GM18526 (cell line): ENCODE measurements around the gene SUPT7L.

Experiments
- POLR2A ChIP-seq: IDR thresholded peaks from 3 replicates; pipeline ENCODE4 v1.6.1; 2011; ENCODE audit not compliant: insufficient read length; ENCODE audit errors: extremely low read depth

The SUPT7L gene, protein sequence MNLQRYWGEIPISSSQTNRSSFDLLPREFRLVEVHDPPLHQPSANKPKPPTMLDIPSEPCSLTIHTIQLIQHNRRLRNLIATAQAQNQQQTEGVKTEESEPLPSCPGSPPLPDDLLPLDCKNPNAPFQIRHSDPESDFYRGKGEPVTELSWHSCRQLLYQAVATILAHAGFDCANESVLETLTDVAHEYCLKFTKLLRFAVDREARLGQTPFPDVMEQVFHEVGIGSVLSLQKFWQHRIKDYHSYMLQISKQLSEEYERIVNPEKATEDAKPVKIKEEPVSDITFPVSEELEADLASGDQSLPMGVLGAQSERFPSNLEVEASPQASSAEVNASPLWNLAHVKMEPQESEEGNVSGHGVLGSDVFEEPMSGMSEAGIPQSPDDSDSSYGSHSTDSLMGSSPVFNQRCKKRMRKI

DNA sequence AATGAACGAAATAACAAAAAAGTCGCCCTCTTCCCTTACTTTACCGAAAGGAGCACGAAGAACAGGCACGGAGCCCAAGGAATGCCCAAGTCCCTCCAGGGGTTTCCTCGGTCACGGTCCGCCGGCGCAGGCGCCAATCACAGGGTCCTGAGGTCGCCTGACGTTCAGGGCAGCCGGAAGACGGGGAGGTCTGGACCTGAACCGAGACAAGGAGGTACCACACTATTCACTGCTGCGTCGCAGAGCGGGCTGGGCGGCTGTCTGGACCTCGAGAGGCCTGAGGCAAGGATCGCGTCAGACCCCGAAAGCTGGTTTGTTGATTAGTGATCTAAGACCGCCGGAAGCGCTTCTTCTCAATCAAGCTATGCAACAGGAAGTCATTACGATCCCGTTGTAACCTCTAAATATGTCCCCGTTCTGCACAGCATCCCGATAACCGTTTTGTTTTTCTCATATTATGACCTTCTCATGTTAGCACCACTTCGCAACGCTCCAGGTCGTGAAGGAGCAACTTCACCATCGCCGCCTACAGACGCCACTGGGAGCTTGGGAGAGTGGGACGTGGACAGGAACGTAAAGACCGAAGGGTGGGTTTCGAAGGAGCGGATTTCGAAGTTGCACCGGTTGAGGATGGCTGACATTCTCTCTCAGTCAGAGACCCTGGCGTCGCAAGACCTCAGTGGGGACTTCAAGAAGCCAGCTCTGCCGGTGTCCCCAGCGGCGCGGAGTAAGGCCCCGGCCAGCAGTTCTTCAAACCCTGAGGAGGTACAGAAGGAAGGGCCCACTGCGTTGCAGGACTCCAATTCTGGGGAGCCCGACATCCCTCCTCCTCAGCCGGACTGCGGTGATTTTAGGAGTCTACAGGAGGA lies at the start of gene SUPT7L, which contains the start of gene SLC4A1AP:
SUPT7L (minus strand) TSS at position 330 of the 869 bp plus-strand sequence. CDS start 1,422 bp downstream, outside the sequence.
SLC4A1AP (plus strand) TSS at position 605 of the 869 bp plus-strand sequence; CDS start at position 631, 26 bp downstream.
- TF ChIP-seq POLR2A = peak; percentile 63

DNA sequence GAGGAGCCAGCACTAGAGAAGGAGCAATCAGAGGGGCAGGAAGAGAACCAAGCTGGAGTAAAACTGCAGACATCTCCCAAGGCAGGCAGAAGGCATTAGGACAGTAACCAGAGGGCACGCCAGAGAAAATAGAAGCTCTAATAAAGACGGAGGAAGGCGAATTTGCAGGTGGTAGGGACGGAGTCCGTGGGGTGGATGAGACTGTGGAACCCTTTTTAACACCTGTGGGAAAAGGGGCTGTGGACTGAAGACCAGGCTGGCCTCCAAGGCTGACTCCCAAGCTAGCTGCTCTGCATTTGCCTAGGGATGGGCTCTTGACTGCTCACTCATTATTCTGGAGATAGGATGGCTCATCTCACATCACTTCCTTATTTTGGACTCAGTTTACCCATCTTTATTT lies 49.8 kb upstream of the SUPT7L start:
- no peak for TF ChIP-seq POLR2A

DNA sequence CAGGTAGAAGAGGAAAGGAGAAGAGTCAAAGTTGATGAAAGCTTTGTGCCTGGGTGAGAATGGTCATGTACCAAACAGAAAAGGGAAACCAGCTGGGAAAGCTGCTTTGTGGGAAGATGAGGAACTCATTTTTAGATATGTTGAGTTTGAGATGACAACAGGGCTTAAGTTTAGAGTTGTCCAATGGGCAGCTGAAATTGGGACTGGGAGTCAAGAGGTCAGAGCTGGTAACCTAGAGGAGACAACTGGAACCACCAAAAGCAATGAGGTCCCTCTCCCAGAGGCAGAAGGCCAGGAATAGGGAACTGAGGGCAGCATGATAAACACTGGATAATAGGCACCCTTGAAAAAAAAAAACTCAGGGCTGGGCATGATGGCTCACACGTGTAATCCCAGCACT lies 49.1 kb upstream of the SUPT7L start:
- TF ChIP-seq POLR2A = no peak

DNA sequence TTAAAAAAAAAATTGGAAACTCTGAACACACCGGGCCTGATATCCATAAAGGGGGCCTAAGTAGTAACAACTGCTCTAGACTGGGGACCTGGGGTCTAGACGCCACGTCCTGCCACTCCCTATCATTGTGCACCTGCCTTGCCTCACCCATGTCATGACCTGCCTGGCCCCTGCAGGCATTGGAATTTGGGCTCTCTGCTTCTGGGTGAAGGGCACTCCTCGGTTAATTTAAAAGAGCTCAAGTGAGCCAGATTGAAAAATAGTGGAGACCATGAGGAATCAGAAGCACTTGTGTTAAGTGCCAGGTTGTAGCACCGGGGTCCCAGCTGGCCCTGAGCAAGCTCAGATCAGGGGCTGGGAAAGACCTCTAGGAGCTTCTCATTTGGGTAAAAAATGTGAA lies 48.4 kb upstream of the SUPT7L start:
- no peak for TF ChIP-seq POLR2A

DNA sequence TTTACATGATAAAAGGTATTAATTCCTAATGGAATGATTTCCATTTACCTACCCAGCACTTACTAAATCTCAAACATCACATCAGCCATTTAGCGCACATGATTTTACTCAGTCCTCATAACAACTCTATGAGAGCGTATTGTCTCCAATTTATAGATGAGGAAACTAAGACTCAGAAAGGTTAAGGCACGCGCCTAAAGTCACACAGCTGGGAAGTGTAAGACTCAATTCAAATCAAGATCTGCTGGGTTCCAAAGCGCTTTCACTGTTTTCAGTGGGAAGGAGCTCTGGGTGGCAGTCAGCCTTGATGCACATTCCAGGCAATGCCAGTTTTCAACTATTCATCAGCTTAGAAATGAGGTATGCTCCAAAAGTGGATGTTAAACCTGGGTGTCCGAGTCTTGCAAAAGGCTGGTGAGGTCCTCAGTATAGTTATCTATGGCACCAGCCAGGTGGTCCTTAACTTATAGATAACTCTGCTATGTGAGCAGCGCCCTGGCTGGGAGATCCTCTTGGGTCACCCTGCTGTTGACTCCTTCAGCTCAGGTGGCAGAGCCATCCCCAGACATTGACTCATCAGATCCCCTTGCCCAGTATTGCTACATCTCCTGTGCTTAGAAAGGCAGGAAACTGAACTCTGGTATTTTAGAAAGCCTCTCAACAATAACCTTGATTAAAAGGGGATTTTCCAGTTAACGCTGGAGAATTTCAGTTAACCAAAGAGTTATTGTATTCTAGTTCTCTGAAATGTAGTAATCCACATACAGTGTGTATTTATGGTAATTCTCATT lies 47.4 kb upstream of the SUPT7L start:
- no peak for TF ChIP-seq POLR2A

DNA sequence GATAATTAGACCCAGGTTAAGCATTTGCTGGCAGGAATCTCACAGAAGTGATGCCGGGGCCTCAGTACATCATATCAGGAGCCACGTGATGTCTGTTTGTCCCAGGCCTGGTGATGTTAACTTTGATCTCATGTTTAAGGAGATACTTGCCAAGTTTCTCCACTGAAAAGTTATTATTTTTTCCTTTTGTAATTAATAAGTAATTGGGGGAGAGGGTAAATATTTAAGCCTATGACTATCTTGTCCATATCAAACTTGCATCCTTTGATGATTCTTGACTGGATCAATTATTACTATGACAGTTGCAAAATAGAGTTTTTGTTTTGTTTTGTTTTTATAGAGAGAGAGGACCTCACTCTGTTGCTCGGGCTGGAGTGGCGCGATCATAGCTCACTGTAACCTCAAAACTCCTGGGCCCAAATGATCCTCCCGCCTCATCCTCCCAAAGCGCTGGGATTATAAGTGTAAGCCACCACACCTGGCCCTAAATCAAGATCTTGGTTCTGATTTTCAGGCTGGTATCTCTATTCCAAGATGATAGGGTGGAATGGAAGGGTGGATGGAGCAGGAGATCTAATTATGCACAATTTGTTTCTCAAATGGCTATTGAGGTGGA lies 46.7 kb upstream of the SUPT7L start:
- TF ChIP-seq POLR2A = no peak

DNA sequence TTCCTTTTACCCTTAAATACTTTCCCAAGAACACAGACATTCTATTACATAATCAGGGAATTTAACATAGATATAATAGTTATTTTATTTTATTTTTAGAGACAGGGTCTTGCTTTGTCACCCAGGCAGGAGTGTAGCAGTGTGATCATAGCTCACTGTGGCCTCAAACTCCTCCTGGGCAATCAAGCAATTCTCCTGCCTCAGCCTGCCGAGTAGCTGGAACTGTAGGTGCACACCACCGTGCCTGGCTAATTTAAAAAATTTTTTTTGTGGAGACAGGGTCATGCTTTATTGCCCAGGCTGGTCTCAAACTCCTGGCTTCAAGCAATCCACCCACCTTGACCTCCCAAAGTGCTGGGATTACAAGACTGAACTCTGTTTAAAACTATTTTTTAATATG lies 45.9 kb upstream of the SUPT7L start:
- TF ChIP-seq POLR2A = no peak

DNA sequence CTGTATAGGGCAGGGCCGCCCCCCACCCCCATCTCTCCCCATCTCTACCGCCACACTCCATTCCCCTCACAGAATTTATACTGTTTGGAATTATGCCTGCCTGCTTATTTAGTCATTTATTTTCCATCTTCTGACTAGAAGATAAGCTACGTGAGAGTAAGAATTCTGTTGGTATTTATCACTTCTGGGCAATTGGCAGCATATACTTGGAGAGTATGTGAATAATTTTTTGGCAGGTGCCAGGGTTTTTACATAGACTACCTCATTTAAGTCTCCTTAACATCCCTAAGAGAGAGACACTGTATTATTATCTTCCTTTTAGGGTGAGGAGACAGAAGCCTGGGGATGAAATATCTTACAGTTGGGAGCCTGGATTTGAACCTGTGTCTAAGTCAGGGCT lies 45.3 kb upstream of the SUPT7L start:
- TF ChIP-seq POLR2A = no peak

DNA sequence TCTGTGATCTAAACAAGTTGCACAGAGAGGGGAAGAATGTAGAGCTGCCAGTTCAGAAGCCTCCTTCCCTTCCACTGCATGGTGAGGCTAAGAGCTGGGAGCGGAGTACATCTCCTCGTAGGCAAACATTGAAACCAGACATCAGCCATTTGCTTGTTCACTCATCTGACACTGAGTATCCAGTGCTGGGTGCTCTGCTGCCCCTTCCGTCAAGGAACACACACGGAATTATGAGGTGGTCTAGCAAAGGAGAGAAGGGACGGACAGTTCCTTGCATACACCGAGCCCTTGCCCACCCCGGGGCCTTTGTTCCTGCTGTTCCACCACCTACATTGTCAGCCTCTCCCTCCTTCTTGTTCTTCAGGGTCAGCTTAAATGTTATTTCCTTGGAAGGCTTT lies 44.8 kb upstream of the SUPT7L start:
- TF ChIP-seq POLR2A = no peak

DNA sequence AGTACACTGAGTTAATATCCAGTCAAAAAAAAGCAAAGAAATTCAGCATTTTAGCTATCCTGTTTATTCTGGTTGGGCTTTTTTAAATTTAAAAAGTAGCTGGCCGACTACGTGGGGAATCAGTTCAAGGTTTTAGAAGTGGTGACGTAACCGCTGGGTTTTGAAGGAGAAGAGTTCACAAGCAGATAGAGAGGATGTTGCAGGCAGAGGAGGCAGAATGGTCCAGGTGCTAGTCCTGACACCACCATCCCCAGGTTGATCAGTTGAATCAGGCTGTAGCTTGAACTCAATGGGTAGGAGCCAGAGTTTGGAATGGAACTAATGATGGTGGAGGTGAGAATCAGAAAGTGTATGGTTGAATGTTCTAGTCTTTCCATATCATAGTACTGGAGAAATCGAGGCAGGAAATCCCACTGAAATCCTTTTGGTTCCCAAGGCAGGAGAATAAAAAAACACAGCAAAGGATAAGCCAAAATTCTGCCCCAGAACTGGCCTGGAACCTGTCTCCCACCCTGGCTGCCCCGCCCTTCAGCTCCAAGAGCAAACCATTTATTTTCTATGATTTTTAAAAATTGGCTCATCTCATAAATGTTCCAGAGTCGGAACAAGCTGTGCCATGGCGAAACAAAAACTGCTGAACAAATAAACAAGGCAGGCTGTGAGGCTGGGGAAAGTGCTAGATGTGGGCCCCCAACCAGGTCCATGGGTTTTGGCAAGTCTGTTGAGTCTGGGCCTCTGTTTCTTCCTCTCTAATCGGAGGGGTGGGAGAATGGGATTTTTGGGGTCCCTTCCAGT lies 44.2 kb upstream of the SUPT7L start:
- no peak for TF ChIP-seq POLR2A

DNA sequence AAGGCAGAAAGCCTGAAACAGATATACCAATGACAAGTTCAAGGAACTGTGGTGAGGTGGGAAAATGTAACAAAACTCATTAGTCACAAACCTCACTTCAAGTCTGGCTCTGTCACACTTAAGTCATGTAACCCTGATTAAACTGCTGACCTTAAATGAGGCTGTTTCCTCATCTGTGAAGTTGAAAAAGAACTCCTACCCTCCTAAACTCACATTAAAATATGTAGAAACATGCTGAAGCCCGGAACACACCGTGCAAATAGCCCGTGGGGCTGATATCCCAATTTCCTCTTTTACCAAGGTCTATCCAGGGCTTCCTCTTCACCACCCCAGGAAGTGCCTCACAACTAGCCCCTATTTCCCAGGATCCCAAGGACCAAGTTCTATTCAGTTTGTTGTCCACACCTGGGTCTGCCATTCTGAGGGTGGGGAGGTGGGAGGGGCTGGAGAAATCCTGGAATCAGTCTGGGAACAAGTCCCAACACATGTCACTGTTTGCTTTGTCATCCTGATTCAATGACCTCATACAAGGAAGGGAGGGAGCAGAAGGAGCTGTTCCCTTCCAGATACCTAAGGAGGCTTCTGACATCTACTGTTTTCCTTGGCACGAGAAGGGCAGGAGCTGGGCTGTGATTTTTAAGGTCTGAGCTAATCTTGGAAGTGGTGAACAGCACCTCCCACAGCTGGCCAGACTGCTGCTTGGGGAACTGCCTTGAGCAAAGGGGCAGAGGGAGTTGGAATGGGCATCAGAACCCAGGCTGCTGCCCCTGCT lies 42.6 kb upstream of the SUPT7L start:
- no peak for TF ChIP-seq POLR2A

DNA sequence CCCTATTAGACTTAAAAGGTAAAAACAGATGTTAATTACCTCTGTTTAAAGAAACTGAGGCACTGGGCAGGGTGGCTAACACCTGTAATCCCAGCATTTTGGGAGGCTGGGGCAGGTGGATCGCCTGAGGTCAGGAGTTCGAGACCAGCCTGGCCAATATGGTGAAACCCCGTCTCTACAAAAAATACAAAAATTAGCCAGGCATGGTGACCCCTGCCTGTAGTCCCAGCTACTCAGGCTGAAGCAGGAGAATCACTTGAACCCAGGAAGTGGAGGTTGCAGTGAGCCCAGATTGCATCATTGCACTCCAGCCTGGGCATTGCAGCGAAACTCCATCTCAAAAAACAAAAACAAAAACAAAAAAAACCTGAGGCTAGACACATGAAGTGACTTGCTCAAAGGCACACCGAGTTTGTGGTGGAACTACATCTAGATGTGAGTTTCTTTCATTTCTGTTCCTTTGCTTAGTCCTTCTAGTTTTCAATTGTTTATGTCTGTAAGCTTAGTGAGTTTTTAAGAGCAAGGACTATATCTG lies 41.0 kb upstream of the SUPT7L start:
- no peak for TF ChIP-seq POLR2A
